Spleen (tissue), 11 donors: ENCODE measurements around the gene GMPPB. TPM values are rescaled to one million over a fixed set of nuclear protein-coding genes. Genes with fewer than 3 reads are reported as not detected.

Experiments used
- DNase-seq: peaks from one replicate; pipeline ENCODE4 v3.0.0-alpha.2; 2020
- H3K27ac ChIP-seq, 8 donors: fragments of 200-600 bp; sonication (generic) in 7 of 8; 1 replicate in 4 of 8; 2 replicates in 4 of 8; pipeline versions ENCODE4 v1.5.0 to v1.8.0; 2016 to 2021; ENCODE audit warnings: inconsistent platforms in 4 of 8, mild to moderate bottlenecking in 4 of 8, moderate library complexity in 1 of 8
- H3K27me3 ChIP-seq, 7 donors: fragments of 200-600 bp; sonication (generic) in 6 of 7; replicated peaks in 1 of 7; 1 replicate in 4 of 7; 2 replicates in 3 of 7; pipeline versions ENCODE4 v1.5.0 to v1.8.0; 2016 to 2021; ENCODE audit warnings: inconsistent platforms in 3 of 7, mild to moderate bottlenecking in 1 of 7
- H3K36me3 ChIP-seq, 6 donors: fragments of 200-600 bp; sonication (generic) in 5 of 6; 1 replicate in 4 of 6; 2 replicates in 2 of 6; pipeline versions ENCODE4 v1.5.0 to v1.8.0; 2016 to 2021; ENCODE audit warnings: inconsistent platforms in 2 of 6
- H3K4me1 ChIP-seq, 6 donors: fragments of 200-600 bp; sonication (generic) in 5 of 6; 1 replicate in 3 of 6; 2 replicates in 3 of 6; pipeline versions ENCODE4 v1.5.0 to v1.8.0; 2016 to 2021; ENCODE audit warnings: inconsistent platforms in 3 of 6
- H3K4me3 ChIP-seq, 8 donors: fragments of 200-600 bp; sonication (generic) in 7 of 8; 1 replicate in 4 of 8; 2 replicates in 4 of 8; pipeline versions ENCODE4 v1.5.0 to v1.8.0; 2016 to 2021; ENCODE audit warnings: inconsistent platforms in 4 of 8, mild to moderate bottlenecking in 4 of 8, moderate library complexity in 2 of 8
- H3K9me3 ChIP-seq, 8 donors: fragments of 200-600 bp; sonication (generic) in 7 of 8; 1 replicate in 4 of 8; 2 replicates in 4 of 8; pipeline versions ENCODE4 v1.5.0 to v1.8.0; 2016 to 2021; ENCODE audit warnings: inconsistent platforms in 4 of 8
- CTCF ChIP-seq, 11 experiments: fragments of 200-600 bp in 7 of 11; fragments of 450-650 bp in 4 of 11; sonication (generic) in 4 of 11; IDR thresholded peaks in 8 of 11; conservative IDR thresholded peaks in 3 of 11; 1 replicate in 7 of 11; 2 replicates in 4 of 11; pipeline versions ENCODE4 v1.4.0 to v1.8.0; 2016 to 2021; ENCODE audit warnings: antibody characterized with exemption in 11 of 11, inconsistent platforms in 4 of 11, mild to moderate bottlenecking in 1 of 11
- POLR2A ChIP-seq, 3 donors: fragments of 450-650 bp; IDR thresholded peaks; one replicate each; pipeline ENCODE4 v1.5.1; 2017; ENCODE audit warnings: antibody characterized with exemption in 3 of 3, mild to moderate bottlenecking in 1 of 3
- POLR2AphosphoS5 ChIP-seq, 3 donors: sonication (generic); formaldehyde crosslinking; IDR thresholded peaks; one replicate each; pipeline ENCODE4 v1.5.1; 2017; ENCODE audit warnings: antibody characterized with exemption in 3 of 3
- WGBS, 5 donors: extraction: QIAGEN DNeasy Blood & Tissue Kit in 3 of 5; methylation state at CpG; one replicate each; pipeline versions ENCODE4 v1.1.5 to v1.1.7; 2013 to 2018; 5-methylcytosine and 5-hydroxymethylcytosine counted together
- intact Hi-C: fragments of 100-400 bp; cut with DNase I; formaldehyde crosslinking; loops from one replicate; pipeline ENCODE4 v1.15.0; 2023; ENCODE audit warnings: low total_unique reads
- polyA plus RNA-seq, 3 donors: library from polyadenylated mRNA; stranded (reverse); fragments of 200-250 nt; gene quantifications; one replicate each; pipeline ENCODE4 v1.2.1, GENCODE V29; 2013
- total RNA-seq, 7 donors: library from RNA; depleted of rRNA in 3 of 7; stranded (reverse); fragments of >200 nt in 3 of 7; fragmentation: NEBNext Ultra II Directional in 4 of 7; extraction: Animal tissue kit (Norgen Biotek cat#: 25700) in 4 of 7; gene quantifications; one replicate each; pipeline versions ENCODE4 v1.1.0 to v1.2.1, GENCODE V29; 2016 to 2021
- donor health status: healthy with polysubstance abuse.
- donor health status: DM: no; HTN: no; CAD: no; lungs with moderate emphysema.
- donor health status: DM: no; HTN: no; CAD: no.
- donor health status: Bipolar disorder and iron deficiency.
- donor health status: healthy.
- donor health status: DM: no; HTN: no; CAD: no.
- donor health status: DM: yes; HTN: yes; CAD: no.

Gene GMPPB
- total and polyA plus RNA-seq, 10 donors = 10.8 to 34.3 (median 26.7) TPM

GRCh38 chr3:49719214-49719884, 4.4 kb downstream of the GMPPB start, which contains the start of gene AMIGO3:
Gene AMIGO3 (minus strand): TSS chr3:49719684. CDS start chr3:49719465, 219 bp downstream.
- peaks cover 0 to 63% (median 27%) of the 10 kb centered on the region in 6 donors for H3K36me3 ChIP-seq
- DNase-seq = peak; percentile 98
- TF ChIP-seq POLR2A (IDR thresholded peaks at IDR 0.05) (peak in 2 of 3 donors; percentile 39 to 75), CTCF (IDR thresholded peaks at IDR 0.05 in 8 of 11, conservative IDR thresholded peaks at IDR 0.05 in 3 of 11) (peak; percentile 51 to 88 (median 82)), POLR2AphosphoS5 (IDR thresholded peaks at IDR 0.05) (peak; percentile 94 to 95 (median 95))
- peak within 1 kb of the TSS in 7 of 8 donors; percentile 35 to 85 (median 74) for H3K27ac ChIP-seq
- peak within 1 kb of the TSS; percentile 48 to 81 (median 64) for H3K4me3 ChIP-seq
- no peaks in the 10 kb centered on the region for H3K27me3 ChIP-seq
- no peaks in the 10 kb centered on the region for H3K9me3 ChIP-seq
- intact Hi-C loops = no loop called here
- 0 to 1% (median 0%) methylated on average over 35 to 50 of the region's 50 CpGs for WGBS, 5 donors
- peaks cover 22 to 61% (median 38%) of the 10 kb centered on the region in 6 donors for H3K4me1 ChIP-seq

GRCh38 chr3:49718858-49719213, 4.9 kb downstream of the GMPPB start:
- Histone ChIP-seq H3K36me3 (peaks cover 0 to 68% (median 27%) of the 10 kb centered on the region in 6 donors), H3K27me3 (no peaks in the 10 kb centered on the region), H3K4me3 (peak overlapping the region; percentile 48 to 81 (median 64)), H3K27ac (peak overlapping the region in 5 of 8 donors; percentile 72 to 85 (median 76)), H3K4me1 (peaks cover 20 to 58% (median 36%) of the 10 kb centered on the region in 6 donors), H3K9me3 (no peaks in the 10 kb centered on the region)
- intact Hi-C loops = no loop called here
- 9 to 27% (median 10%) methylated on average over 16 to 33 of the region's 33 CpGs for WGBS, 5 donors
- no peak for DNase-seq
- TF ChIP-seq CTCF (IDR thresholded peaks at IDR 0.05 in 8 of 11, conservative IDR thresholded peaks at IDR 0.05 in 3 of 11) = no peak
- TF ChIP-seq POLR2AphosphoS5 (IDR thresholded peaks at IDR 0.05) = no peak
- TF ChIP-seq POLR2A (IDR thresholded peaks at IDR 0.05) = no peak

- H3K36me3 ChIP-seq = peaks cover 0 to 75% (median 27%) of the 10 kb centered on the region in 6 donors
- 70 to 79% (median 71%) methylated on average over 52 to 75 of the region's 75 CpGs for WGBS, 5 donors
- peaks cover 20 to 56% (median 33%) of the 10 kb centered on the region in 6 donors for H3K4me1 ChIP-seq
- H3K9me3 ChIP-seq = no peaks in the 10 kb centered on the region
- intact Hi-C loops = no loop called here
- no peaks in the 10 kb centered on the region for H3K27me3 ChIP-seq
- peak overlapping the region in 6 of 8 donors; percentile 54 to 73 (median 64) for H3K4me3 ChIP-seq
- DNase-seq = peak; percentile 85
- H3K27ac ChIP-seq = no peak overlapping the region
- TF ChIP-seq CTCF (IDR thresholded peaks at IDR 0.05 in 8 of 11, conservative IDR thresholded peaks at IDR 0.05 in 3 of 11) = no peak
- no peak for TF ChIP-seq POLR2A (IDR thresholded peaks at IDR 0.05)
- peak; percentile 2 to 26 (median 6) for TF ChIP-seq POLR2AphosphoS5 (IDR thresholded peaks at IDR 0.05)
Measured at GRCh38 chr3:49717959-49718857, 5.5 kb downstream of the GMPPB start.
